Ishikawa (cell line): ENCODE data around the gene HCCS.
A peak's percentile ranks its signal among the peaks of the same experiment; 100 is the strongest.

Experiments
- CEBPB ChIP-seq: IDR thresholded peaks from 2 replicates; pipeline ENCODE4 v1.6.1; 2012
- CREB1 ChIP-seq: IDR thresholded peaks from 2 replicates; pipeline ENCODE4 v1.6.1; 2012; ENCODE audit warnings: low read depth
- EGR1 ChIP-seq: IDR thresholded peaks from 2 replicates; pipeline ENCODE4 v1.6.1; 2012
- EP300 ChIP-seq: IDR thresholded peaks from 2 replicates; pipeline ENCODE4 v1.6.1; 2012; ENCODE audit warnings: borderline replicate concordance
- FOXM1 ChIP-seq: IDR thresholded peaks from 2 replicates; pipeline ENCODE4 v1.6.1; 2012; ENCODE audit warnings: low read depth, borderline replicate concordance
- MAX ChIP-seq: IDR thresholded peaks from 2 replicates; pipeline ENCODE4 v1.6.1; 2012
- NFIC ChIP-seq: IDR thresholded peaks from 2 replicates; pipeline ENCODE4 v1.6.1; 2012
- RAD21 ChIP-seq: IDR thresholded peaks from 2 replicates; pipeline ENCODE4 v1.6.1; 2012; ENCODE audit warnings: low read depth
- REST ChIP-seq: IDR thresholded peaks from 2 replicates; pipeline ENCODE4 v1.6.1; 2012; ENCODE audit warnings: low read depth, mild to moderate bottlenecking
- TAF1 ChIP-seq: IDR thresholded peaks from 2 replicates; pipeline ENCODE4 v1.6.1; 2012; ENCODE audit warnings: low read depth, mild to moderate bottlenecking
- TCF12 ChIP-seq: IDR thresholded peaks from 2 replicates; pipeline ENCODE4 v1.6.1; 2012; ENCODE audit warnings: low read depth
- TEAD4 ChIP-seq: IDR thresholded peaks from 2 replicates; pipeline ENCODE4 v1.6.1; 2012
- USF1 ChIP-seq: IDR thresholded peaks from 2 replicates; pipeline ENCODE4 v1.6.1; 2012
- YY1 ChIP-seq: IDR thresholded peaks from 2 replicates; pipeline ENCODE4 v1.6.1; 2012; ENCODE audit warnings: low read depth
- ZBTB7A ChIP-seq: IDR thresholded peaks from 2 replicates; pipeline ENCODE4 v1.6.1; 2012; ENCODE audit warnings: low read depth

The HCCS gene

GRCh38 chrX:11097933-11098332 is 13.2 kb upstream of the HCCS start:
- no peak for TF ChIP-seq RAD21
- no peak for TF ChIP-seq REST
- TF ChIP-seq EGR1, result no peak
- no peak for TF ChIP-seq CREB1
- TF ChIP-seq YY1, result no peak
- no peak for TF ChIP-seq EP300
- TF ChIP-seq MAX, result no peak
- no peak for TF ChIP-seq FOXM1
- TF ChIP-seq USF1, result no peak
- no peak for TF ChIP-seq TEAD4
- no peak for TF ChIP-seq ZBTB7A
- TF ChIP-seq NFIC, result no peak
- no peak for TF ChIP-seq CEBPB
- TF ChIP-seq TAF1, result no peak
- no peak for TF ChIP-seq TCF12

GRCh38 chrX:11099465-11099864 is 11.7 kb upstream of the HCCS start:
- TF ChIP-seq REST (no peak), MAX (no peak), YY1 (no peak), TAF1 (no peak), TCF12 (no peak), NFIC (no peak), CREB1 (no peak), TEAD4 (no peak), USF1 (no peak), CEBPB (no peak), EGR1 (no peak), ZBTB7A (no peak), RAD21 (no peak), EP300 (no peak)

- TF ChIP-seq RAD21 (peak; percentile 80), REST (no peak), CREB1 (no peak), EGR1 (no peak)
These were observed 10.7 kb upstream of the HCCS start for GRCh38 chrX:11100281-11101035.

- no peak for TF ChIP-seq FOXM1
- no peak for TF ChIP-seq CREB1
- no peak for TF ChIP-seq USF1
These were observed 8.1 kb upstream of the HCCS start for GRCh38 chrX:11103006-11103405.
